Measurements from ENCODE around the gene MXI1. TPM values are rescaled to one million over a fixed set of nuclear protein-coding genes. Genes with fewer than 3 reads are reported as not detected.
"Not testable (repeated sequence)": the region's sequence is repeated elsewhere in the genome, so short reads cannot be mapped to it uniquely, and the experiment has no call there.

The MXI1 gene
- total RNA-seq, 2 donors from 2014 or later, result 38.7 to 43.0 TPM

GRCh38 chr10:110225756-110226542, 18.5 kb downstream of the MXI1 start:
- ATAC-seq (peak; percentile 65 to 69), DNase-seq (peak; percentile 93)
- intact Hi-C loops (cut with DNase I), result loop anchor here (5.0 kb wide), 2 partner anchors 41 to 51 kb away; no protein-coding TSS in a partner anchor

DNA sequence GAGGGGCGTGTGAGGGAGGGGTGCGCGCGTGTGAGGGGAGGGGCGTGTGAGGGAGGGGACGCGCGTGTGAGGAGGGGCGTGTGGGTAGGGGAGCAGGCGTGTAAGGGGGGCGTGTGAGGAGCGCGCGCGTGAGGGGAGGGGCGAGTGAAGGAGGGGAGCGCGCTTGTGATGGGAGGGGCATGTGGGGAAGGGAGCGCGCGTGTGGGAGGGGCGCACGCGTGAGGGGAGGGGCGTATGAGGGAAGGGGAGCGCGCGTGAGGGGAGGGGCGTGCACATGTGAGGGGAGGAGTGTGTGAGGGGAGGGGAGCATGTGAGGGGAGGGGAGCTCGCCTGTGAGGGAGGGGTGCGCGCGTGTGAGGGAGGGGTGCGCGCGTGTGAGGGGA, 19.1 kb downstream of the MXI1 start:
- intact Hi-C loops (cut with DNase I), result loop anchor here (5.0 kb wide), 2 partner anchors 41 to 51 kb away; no protein-coding TSS in a partner anchor
- DNase-seq (peak; percentile 93), ATAC-seq (peak; percentile 77 to 83)

- intact Hi-C loops (cut with DNase I), result loop anchor here (5.0 kb wide), 2 partner anchors 40 to 50 kb away; no protein-coding TSS in a partner anchor
- DNase-seq, result peak; percentile 80
- peak; percentile 60 to 73 for ATAC-seq
These were observed 19.7 kb downstream of the MXI1 start for GRCh38 chr10:110226926-110227641.

DNA sequence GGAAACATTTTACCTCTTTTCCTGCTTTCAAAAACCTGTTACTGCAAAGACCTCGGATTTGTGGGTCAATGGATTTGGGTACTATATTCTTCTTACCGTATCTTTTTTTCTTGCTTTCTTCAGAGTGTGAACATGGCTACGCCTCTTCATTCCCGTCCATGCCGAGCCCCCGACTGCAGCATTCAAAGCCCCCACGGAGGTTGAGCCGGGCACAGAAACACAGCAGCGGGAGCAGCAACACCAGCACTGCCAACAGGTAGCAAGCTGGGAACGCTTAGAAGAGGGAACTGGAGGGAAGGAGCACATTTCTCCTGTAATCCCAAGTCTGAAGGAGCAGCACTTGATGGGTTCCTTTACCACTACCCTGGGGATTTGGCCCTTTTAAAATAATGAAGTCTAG, 20.7 kb downstream of the MXI1 start:
- no peak for ATAC-seq
- intact Hi-C loops (cut with DNase I), result loop anchor here (5.0 kb wide), 2 partner anchors 39 to 49 kb away; no protein-coding TSS in a partner anchor

DNA sequence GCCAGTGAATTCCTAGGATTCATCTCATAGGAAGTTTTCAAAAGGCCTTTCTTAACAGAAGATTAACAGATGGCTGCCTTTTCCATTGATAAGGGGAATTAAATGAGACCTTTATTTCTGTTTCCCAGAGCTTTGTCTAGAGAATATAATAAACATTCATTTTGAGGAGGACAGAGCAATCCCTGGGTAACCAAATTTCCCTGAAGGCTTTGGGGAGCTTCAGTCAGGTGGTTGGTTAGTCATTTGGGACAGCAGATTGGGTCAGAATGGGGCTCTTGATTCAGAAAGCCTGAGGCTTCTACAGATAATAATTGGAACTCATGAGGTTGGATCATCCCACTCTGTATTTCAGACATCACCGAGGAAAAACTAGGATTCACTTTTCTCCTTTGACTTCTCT, 21.8 kb downstream of the MXI1 start:
- ATAC-seq, result no peak
- DNase-seq, result no peak
- intact Hi-C loops (cut with DNase I), result loop anchor here (5.0 kb wide), 2 partner anchors 38 to 48 kb away; no protein-coding TSS in a partner anchor

More for the DNA sequence above, 20.7 kb downstream of the MXI1 start:
- no peak for DNase-seq

DNA sequence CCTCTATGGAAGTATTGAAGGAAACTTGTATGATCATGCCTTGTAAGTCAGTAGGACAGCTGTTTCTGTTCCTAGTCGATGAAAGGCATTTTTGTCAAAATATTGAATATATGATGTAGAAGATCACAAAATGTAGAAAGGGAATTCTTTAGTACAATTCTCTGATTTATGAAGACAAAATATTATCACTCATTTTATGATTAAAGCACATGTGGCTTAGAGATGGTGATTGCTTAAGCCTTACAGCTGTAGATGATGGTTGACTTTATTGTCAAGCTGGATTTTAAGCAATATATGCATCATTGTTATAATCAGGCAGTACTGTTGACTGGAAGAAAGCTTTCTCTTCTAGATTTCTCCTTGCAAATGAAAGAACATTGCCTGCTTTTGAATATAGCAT, 26.4 kb downstream of the MXI1 start:
- no peak for DNase-seq
- intact Hi-C loops (cut with DNase I), result no loop called here
- no peak for ATAC-seq

GRCh38 chr10:110237894-110238480, 30.6 kb downstream of the MXI1 start:
- DNase-seq (no peak), ATAC-seq (no peak)
- intact Hi-C loops (cut with DNase I), result no loop called here

DNA sequence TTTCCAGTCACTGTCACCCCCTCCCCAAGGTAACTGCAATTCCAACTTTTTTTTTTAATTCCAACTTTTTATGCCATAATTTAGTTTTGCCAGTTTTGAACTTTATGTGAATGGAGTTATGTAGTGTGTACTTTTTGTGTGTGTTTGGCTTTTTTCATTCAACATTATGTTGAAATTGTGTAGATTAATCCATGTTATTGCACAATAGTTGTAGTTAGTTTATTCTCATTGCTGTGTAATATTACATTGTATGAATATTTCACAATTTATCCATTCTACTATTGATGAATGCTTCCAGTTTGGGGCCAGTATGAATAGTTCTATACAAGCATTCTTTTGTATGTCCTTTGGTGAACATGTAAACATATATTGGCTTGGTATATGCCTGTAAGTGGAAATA, 32.5 kb downstream of the MXI1 start:
- ATAC-seq (no peak), DNase-seq (no peak)
- intact Hi-C loops (cut with DNase I), result no loop called here

DNA sequence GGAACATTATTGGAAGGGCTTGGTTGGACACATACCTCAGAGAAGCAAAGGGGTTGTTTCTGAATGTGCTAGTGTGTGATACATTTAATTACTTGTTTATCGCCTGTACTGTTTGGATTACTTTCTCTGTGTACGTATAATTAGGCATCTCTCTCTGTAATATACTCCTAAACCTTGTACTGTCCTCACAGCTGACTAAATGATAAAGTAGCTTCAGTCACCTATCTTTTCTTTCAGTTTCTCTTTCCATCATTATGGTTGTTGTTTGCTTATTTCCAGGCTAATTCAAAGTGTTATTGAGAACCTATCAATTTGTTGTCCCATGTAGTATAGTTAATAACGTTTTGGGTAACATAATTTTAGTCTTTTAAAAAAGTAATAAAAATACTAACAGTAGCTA, 34.0 kb downstream of the MXI1 start:
- intact Hi-C loops (cut with DNase I), result no loop called here
- DNase-seq (no peak), ATAC-seq (no peak)

DNA sequence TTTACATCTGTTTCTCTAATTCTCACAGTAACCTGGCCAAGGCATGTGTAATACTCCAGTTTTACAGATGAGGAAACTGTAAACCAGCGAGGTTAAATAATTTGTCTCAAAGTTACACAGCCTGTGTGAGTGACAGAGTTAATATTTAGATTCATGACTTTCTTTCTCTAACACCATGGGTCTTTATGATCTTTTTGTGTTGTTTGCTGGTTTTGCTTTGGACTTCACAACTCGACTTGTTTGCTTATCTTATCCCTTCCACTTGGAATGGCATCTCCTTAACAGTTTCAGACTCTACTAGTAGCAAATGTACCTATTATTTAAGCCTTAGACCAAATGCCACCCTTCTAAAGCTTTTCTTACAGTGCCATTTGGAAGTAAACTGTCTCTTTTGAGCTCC, 34.4 kb downstream of the MXI1 start:
- no peak for DNase-seq
- no peak for ATAC-seq
- intact Hi-C loops (cut with DNase I), result no loop called here

- no peak for ATAC-seq
- DNase-seq, result no peak
- intact Hi-C loops (cut with DNase I), result no loop called here
These were observed 35.1 kb downstream of the MXI1 start for GRCh38 chr10:110242511-110242910.

DNA sequence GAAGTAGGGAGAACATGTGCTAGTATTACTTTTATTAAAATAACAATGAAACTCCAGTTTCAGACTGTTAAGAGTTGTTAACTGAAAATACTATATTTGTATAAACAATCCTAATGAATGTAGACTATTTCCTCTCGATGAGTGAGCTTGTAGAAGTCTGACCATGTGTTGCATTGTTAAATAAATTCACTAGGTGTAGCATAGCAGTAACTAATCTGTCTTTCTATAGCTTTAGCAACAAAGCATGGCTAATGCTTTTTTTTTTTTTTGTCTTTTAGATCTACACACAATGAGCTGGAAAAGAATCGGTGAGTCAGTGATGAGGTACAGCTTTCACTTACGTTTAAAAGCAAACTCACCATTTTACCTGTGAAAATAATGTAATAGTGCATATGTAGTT, 37.1 kb downstream of the MXI1 start:
- intact Hi-C loops (cut with DNase I), result no loop called here
- ATAC-seq, result no peak
- DNase-seq, result no peak

GRCh38 chr10:110247833-110248232, 40.4 kb downstream of the MXI1 start:
- DNase-seq; ATAC-seq; intact Hi-C loops (cut with DNase I): not testable (repeated sequence)

DNA sequence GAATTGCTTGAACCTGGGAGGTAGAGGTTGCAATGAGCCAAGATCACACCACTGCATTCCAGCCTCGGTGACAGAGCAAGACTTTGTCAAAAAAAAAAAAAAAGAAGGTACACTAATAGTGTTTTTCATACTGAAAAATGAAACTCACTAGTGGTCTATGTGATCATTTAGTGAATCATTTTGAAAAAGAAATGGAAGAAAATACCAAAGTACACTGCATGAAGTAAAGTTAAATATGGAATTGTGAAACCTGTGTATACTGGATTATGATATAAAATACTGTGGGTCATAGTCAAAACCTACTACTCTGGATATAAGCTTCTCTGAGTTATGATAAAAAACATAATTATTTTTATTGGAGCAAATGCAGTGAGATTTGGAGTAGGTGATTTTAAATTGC, 42.1 kb downstream of the MXI1 start:
- DNase-seq; ATAC-seq; intact Hi-C loops (cut with DNase I): not testable (repeated sequence)

DNA sequence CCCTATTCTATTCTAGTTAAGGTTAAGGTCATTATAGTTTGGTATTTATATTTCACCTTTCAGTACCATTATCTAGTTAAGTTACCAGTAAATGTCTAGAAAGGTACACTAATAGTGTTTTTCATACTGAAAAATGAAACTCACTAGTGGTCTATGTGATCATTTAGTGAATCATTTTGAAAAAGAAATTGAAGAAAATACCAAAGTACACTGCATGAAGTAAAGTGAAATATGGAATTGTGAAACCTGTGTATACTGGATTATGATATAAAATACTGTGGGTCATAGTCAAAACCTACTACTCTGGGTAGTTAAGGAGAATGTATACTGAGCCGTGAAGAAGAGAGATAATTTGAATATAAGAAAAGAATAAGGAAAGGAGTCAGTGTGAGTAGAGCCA, 44.0 kb downstream of the MXI1 start:
- intact Hi-C loops (cut with DNase I); DNase-seq; ATAC-seq: not testable (repeated sequence)

DNA sequence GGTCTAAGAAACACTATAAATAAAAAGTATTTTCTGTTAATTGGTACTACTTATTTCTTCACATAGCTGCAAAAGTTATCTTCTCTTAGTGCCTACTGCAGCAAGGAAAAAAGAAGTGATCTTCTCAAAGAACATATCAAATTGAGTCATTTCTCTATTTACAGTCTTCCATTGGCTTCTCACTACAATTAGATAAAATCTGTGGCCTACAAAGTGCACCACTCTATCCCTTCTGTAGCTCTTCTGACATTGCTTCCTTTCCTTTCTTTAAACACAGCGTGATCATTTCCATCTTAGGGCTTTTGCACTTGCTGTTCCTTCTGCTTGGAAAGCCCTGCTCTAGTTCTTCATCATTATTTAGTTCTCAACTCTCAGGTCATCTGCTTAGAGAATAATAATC, 44.7 kb downstream of the MXI1 start:
- ATAC-seq, result no peak
- intact Hi-C loops (cut with DNase I), result no loop called here

GRCh38 chr10:110254467-110254866, 47.1 kb downstream of the MXI1 start:
- ATAC-seq, result no peak
- intact Hi-C loops (cut with DNase I), result no loop called here
- DNase-seq, result no peak

More for the DNA sequence above, 44.7 kb downstream of the MXI1 start:
- DNase-seq, result no peak

DNA sequence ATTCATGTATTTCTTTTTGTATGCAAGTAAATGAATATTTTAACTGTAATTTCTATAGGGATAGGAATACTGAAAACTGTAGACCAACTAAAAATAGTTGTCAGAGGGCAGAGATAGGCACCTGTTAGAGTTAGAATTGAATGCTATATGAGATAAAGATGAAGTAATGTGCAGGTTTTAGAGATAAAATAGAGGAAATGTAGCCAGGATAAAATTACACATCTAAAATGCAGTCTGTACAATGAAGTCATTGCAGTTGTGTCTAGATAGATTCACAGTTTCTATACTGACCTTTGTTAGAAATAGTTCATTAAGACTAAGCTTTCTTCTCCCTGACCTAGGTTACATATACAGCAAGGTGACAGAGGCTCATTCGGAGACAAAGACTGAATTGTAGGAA, 51.1 kb downstream of the MXI1 start:
- ATAC-seq (no peak), DNase-seq (no peak)
- intact Hi-C loops (cut with DNase I), result no loop called here

- ATAC-seq, result no peak
- no peak for DNase-seq
- intact Hi-C loops (cut with DNase I), result no loop called here
These were observed 51.9 kb downstream of the MXI1 start for GRCh38 chr10:110259317-110259716.

Data from left cardiac atrium (tissue), 4 donors.